ENCODE measurements around the gene ZNF444.

DNA sequence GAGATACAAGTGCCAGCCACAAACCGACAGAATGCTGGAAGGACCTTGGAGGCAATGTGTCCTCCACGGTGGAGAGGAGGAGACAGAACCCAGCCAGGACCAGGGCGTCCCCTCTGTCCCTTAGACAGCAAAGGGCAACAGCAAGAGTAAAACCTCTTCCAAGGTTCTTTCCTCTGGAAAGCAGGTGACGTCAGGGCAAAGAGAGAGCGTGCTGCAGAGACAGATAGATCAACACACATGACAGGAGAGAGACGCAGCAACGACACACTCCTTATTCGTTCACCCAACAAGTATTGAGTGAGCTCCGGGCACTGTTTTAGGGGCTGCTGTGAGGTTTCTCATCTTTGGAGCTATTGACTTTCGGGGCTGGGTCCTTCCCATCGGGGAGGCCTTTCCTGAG is 33.5 kb downstream of the ZNF444 start:
- no peak for TF ChIP-seq NFRKB (IDR thresholded peaks at IDR 0.05; ENCODE audit: low read depth)
- TF ChIP-seq, protein P1, sequence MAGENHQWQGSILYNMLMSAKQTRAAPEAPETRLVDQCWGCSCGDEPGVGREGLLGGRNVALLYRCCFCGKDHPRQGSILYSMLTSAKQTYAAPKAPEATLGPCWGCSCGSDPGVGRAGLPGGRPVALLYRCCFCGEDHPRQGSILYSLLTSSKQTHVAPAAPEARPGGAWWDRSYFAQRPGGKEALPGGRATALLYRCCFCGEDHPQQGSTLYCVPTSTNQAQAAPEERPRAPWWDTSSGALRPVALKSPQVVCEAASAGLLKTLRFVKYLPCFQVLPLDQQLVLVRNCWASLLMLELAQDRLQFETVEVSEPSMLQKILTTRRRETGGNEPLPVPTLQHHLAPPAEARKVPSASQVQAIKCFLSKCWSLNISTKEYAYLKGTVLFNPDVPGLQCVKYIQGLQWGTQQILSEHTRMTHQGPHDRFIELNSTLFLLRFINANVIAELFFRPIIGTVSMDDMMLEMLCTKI (IDR thresholded peaks at IDR 0.05; ENCODE audit: partially characterized antibody), result no peak
- no peak for TF ChIP-seq SMARCA5 (IDR thresholded peaks at IDR 0.05)
- TF ChIP-seq POLR2A (conservative IDR thresholded peaks at IDR 0.05), result no peak
- TF ChIP-seq, protein P2, sequence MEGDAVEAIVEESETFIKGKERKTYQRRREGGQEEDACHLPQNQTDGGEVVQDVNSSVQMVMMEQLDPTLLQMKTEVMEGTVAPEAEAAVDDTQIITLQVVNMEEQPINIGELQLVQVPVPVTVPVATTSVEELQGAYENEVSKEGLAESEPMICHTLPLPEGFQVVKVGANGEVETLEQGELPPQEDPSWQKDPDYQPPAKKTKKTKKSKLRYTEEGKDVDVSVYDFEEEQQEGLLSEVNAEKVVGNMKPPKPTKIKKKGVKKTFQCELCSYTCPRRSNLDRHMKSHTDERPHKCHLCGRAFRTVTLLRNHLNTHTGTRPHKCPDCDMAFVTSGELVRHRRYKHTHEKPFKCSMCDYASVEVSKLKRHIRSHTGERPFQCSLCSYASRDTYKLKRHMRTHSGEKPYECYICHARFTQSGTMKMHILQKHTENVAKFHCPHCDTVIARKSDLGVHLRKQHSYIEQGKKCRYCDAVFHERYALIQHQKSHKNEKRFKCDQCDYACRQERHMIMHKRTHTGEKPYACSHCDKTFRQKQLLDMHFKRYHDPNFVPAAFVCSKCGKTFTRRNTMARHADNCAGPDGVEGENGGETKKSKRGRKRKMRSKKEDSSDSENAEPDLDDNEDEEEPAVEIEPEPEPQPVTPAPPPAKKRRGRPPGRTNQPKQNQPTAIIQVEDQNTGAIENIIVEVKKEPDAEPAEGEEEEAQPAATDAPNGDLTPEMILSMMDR (IDR thresholded peaks at IDR 0.05 in 2 of 3, conservative IDR thresholded peaks at IDR 0.05 in 1 of 3; ENCODE audit: insufficient read depth in 2 of 3, low read depth in 1 of 3, low read length in 3 of 3), result no peak
- TF ChIP-seq EZH2 (IDR thresholded peaks at IDR 0.05; ENCODE audit: borderline replicate concordance, low read depth, low read length), result no peak
